GM12872 (cell line): ENCODE data around the gene FOSB.
A peak's percentile ranks its signal among the peaks of the same experiment; 100 is the strongest.

Experiments
- TF ChIP-seq, protein P1 (sequence below): IDR thresholded peaks from 3 replicates; pipeline ENCODE4 v1.5.1; 2011; ENCODE audit warnings: low read depth, mild to moderate bottlenecking, low read length, moderate library complexity; ENCODE audit not compliant: insufficient read depth

The FOSB gene

GRCh38 chr19:45463241-45463640, 4.6 kb upstream of the FOSB start:
- TF ChIP-seq, protein P1, sequence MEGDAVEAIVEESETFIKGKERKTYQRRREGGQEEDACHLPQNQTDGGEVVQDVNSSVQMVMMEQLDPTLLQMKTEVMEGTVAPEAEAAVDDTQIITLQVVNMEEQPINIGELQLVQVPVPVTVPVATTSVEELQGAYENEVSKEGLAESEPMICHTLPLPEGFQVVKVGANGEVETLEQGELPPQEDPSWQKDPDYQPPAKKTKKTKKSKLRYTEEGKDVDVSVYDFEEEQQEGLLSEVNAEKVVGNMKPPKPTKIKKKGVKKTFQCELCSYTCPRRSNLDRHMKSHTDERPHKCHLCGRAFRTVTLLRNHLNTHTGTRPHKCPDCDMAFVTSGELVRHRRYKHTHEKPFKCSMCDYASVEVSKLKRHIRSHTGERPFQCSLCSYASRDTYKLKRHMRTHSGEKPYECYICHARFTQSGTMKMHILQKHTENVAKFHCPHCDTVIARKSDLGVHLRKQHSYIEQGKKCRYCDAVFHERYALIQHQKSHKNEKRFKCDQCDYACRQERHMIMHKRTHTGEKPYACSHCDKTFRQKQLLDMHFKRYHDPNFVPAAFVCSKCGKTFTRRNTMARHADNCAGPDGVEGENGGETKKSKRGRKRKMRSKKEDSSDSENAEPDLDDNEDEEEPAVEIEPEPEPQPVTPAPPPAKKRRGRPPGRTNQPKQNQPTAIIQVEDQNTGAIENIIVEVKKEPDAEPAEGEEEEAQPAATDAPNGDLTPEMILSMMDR = no peak

GRCh38 chr19:45464274-45464673, 3.5 kb upstream of the FOSB start:
- TF ChIP-seq, protein P1 = no peak

DNA sequence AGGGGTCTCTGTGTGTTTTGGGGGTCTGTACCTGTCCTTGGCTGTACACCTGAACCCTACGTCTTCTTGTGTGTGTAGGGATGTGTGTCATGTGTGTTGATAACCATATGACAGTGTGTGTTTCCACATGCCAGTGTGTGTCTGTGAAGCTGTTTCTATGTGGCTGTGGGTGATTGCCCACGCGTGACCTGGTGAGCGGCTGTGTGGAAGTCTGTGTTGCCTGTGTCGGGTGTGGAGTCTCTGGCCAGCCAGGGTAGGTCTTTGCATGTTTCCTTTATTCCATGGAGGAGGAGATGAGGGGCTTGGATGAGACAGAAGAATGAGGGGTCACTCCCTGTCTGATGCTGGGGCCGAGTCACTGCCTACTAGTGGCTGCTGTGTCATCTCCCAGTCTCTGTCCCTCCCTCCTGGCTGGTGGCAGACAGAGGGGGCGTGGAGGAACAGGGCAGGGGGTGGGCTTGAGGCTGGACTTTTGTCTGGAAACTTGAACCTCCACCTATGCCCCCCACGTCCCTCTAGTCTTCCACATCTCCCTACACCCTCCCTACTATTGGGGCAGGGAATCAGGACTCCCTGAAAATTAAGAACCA, 2.8 kb upstream of the FOSB start:
- TF ChIP-seq, protein P1 = no peak

DNA sequence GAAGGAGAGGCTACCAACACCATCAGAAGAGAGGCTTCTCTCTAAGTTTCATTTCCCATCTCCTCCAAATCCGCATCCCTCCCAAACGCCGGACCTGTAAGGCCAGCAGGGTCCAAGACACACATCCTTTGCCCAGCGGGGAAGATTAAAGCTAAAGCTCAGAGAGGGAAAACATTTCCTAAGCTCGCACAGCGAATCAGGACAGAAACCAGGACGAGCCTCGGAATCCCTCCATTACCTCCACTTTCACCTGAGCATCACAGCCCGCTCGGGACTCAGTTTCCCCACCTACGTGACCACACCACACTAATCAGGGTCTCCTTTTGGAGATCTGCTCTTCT, 711 bp upstream of the FOSB start:
- TF ChIP-seq, protein P1 = no peak

DNA sequence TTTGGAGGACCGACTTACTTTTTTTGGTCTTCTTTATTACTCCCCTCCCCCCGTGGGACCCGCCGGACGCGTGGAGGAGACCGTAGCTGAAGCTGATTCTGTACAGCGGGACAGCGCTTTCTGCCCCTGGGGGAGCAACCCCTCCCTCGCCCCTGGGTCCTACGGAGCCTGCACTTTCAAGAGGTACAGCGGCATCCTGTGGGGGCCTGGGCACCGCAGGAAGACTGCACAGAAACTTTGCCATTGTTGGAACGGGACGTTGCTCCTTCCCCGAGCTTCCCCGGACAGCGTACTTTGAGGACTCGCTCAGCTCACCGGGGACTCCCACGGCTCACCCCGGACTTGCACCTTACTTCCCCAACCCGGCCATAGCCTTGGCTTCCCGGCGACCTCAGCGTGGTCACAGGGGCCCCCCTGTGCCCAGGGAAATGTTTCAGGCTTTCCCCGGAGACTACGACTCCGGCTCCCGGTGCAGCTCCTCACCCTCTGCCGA, 409 bp downstream of the FOSB start:
- TF ChIP-seq, protein P1 = peak; percentile 17; the same call in 1 of the 3 replicates

DNA sequence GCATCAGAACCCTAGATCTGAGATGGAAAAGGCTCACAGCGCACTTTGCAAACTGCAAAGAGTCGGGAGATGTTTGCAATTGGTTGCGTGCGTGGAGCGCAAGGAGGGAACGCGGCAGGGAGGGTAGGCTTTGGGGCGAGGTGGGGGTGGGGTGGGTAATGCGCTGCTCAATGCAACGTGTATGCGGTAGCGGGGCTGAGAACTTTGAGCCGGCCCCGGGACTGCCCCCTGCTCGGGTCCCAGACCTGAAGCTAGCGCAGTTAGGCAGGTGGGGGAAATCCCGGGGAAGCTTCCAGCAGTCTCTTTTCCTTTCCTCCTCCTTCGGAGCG, 971 bp downstream of the FOSB start:
- TF ChIP-seq, protein P1 = no peak

DNA sequence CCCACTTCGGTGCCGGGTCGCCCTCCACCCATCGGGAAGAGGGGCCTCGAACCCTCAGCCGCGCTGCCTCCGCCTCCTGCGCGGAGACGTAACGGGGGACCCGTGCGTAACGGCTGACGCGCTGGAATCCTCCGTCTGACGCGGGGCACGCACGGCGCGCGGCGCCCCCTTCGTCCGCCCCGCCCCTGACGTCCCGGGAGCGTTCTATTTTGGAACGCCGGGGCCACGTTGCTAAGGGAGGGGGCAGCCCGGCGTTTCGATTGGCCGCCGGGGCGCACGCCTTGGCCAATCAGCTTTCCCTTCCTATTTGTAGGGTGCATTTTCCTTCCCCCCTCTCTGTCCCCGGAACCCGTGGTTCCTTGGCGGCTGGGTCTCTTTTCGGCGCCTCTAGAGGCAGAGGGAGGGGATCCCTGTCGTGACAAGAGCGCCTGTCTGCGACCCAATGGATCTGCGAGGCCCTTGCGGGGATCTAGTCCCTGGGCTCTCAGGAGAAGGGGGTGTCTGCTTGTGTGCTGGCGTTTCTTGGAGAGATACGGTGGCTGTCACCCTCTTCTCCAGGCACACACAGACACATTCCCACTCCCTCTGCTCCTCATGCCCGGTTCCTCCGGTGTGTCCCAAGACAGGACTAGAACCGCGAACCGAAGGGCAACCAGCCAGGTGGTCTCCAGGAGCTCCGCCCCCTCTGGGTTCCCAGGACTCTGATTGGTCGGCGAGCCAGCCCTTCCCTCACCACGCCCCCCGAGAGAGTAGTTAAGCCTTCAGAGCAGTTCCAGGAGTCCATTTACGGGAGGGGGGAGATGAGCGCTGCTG, 1.5 kb downstream of the FOSB start:
- TF ChIP-seq, protein P1 = 0 out of 3 replicates have a peak, but pooled peaks have one; percentile 13
